Adrenal gland (tissue), 12 donors: ENCODE measurements around the gene RNF151. TPM values are rescaled to one million over a fixed set of nuclear protein-coding genes. Genes with fewer than 3 reads are reported as not detected.

Experiments used
- DNase-seq, 7 donors: peaks; one replicate each; pipeline ENCODE4 v3.0.0-alpha.2; 2019 to 2020
- H3K27ac ChIP-seq, 5 donors: fragments of 200-600 bp; sonication (generic) in 4 of 5; 1 replicate in 3 of 5; 2 replicates in 2 of 5; pipeline versions ENCODE4 v1.5.1 to v1.8.0; 2016 to 2020; ENCODE audit warnings: mild to moderate bottlenecking in 1 of 5
- H3K27me3 ChIP-seq: fragments of 200-600 bp; 2 replicates; pipeline ENCODE4 v1.8.0; 2021
- H3K36me3 ChIP-seq, 2 donors: fragments of 200-600 bp; replicated peaks in 1 of 2; 1 replicate in 1 of 2; 2 replicates in 1 of 2; pipeline versions ENCODE4 v1.5.1 to v1.8.0; 2018 to 2022
- H3K4me1 ChIP-seq, 2 donors: fragments of 200-600 bp; replicated peaks in 1 of 2; 1 replicate in 1 of 2; 2 replicates in 1 of 2; pipeline versions ENCODE4 v1.5.1 to v1.8.0; 2018 to 2021
- H3K4me3 ChIP-seq, 4 donors: fragments of 200-600 bp; sonication (generic) in 3 of 4; one replicate each; pipeline ENCODE4 v1.5.1; 2016 to 2018
- H3K9me3 ChIP-seq, 3 donors: fragments of 200-600 bp; sonication (generic) in 1 of 3; replicated peaks in 1 of 3; 1 replicate in 2 of 3; 2 replicates in 1 of 3; pipeline versions ENCODE4 v1.5.1 to v1.8.0; 2016 to 2021
- POLR2A ChIP-seq, 2 donors: fragments of 450-650 bp; IDR thresholded peaks; one replicate each; pipeline ENCODE4 v1.6.1; 2017; ENCODE audit warnings: antibody characterized with exemption in 2 of 2, mild to moderate bottlenecking in 2 of 2, moderate library complexity in 1 of 2
- WGBS, 4 donors: extraction: QIAGEN DNeasy Blood & Tissue Kit in 2 of 4; methylation state at CpG; one replicate each; pipeline versions ENCODE4 v1.1.5 to v1.1.7; 2013 to 2017; 5-methylcytosine and 5-hydroxymethylcytosine counted together
- intact Hi-C, 2 donors: fragments of 100-400 bp; cut with DNase I; formaldehyde crosslinking; loops; one replicate each; pipeline versions ENCODE4 v1.14.1 to v1.15.0; 2022 to 2023
- polyA plus RNA-seq, 3 donors: library from polyadenylated mRNA; stranded (reverse); fragments of 200-250 nt in 2 of 3; fragments of 350-450 nt in 1 of 3; fragmentation: Illumina TruSeq in 1 of 3; extraction: RNeasy Lipid Tissue Mini Kit (QIAGEN cat#74804) in 1 of 3; gene quantifications; one replicate each; pipeline ENCODE4 v1.2.3, GENCODE V29; 2013 to 2014
- total RNA-seq, 9 donors: library from RNA; depleted of rRNA in 4 of 9; stranded (reverse); fragments of >200 nt in 4 of 9; fragments of 120-200 nt in 1 of 9; fragmentation: NEBNext Ultra II Directional in 1 of 9; extraction: Animal tissue kit (Norgen Biotek cat#: 25700) in 1 of 9; gene quantifications; one replicate each; pipeline versions ENCODE4 v1.1.0 to v1.2.4, GENCODE V29; 2013 to 2023
- TF ChIP-seq, protein P1 (sequence below), 6 experiments: fragments of 450-650 bp in 4 of 6; fragments of 200-600 bp in 2 of 6; sonication (generic) in 1 of 6; IDR thresholded peaks; 1 replicate in 5 of 6; 2 replicates in 1 of 6; pipeline versions ENCODE4 v1.5.1 to v1.8.0; 2016 to 2021; ENCODE audit warnings: antibody characterized with exemption in 6 of 6, mild to moderate bottlenecking in 2 of 6, moderate library complexity in 1 of 6
- donor health status: healthy with polysubstance abuse.
- donor health status: Bipolar disorder and iron deficiency.
- donor health status: DM: yes; HTN: yes; CAD: no.
- donor health status: DM: no; HTN: no; CAD: no.
- donor health status: DM: no; HTN: no; CAD: no.
- donor health status: DM: yes; HTN: yes; CAD: no.

RNF151 gene
- total and polyA plus RNA-seq, 12 donors = 0.20 to 0.64 (median 0.47) TPM; not detected in 9

DNA sequence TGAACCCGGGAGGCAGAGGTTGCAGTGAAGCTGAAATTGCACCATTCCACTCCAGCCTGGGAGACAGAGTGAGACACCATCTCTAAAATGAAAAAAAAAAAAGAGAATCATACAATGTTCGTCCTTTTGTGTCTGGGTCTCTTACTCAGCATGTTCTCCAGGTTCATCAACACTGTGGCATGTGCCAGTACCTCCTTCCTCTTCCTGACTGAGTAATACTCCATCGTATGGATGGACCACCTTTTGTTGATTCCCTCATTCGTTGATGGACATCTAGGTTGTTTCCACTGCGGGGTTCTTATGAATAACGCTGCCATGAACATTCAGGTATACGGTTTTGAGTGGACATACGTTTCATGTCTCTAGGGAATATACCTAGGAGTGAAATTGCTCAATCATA is 44.3 kb upstream of the RNF151 start:
- Histone ChIP-seq H3K4me3 (no peak overlapping the region), H3K9me3 (no peaks in the 10 kb centered on the region), H3K27me3 (peaks cover 51% of the 10 kb centered on the region), H3K36me3 (no peaks in the 10 kb centered on the region), H3K4me1 (peaks cover 0 to 8% of the 10 kb centered on the region in 2 donors), H3K27ac (no peak overlapping the region)
- intact Hi-C loops = no loop called here
- no peak for TF ChIP-seq POLR2A (IDR thresholded peaks at IDR 0.05)
- TF ChIP-seq, protein P1, sequence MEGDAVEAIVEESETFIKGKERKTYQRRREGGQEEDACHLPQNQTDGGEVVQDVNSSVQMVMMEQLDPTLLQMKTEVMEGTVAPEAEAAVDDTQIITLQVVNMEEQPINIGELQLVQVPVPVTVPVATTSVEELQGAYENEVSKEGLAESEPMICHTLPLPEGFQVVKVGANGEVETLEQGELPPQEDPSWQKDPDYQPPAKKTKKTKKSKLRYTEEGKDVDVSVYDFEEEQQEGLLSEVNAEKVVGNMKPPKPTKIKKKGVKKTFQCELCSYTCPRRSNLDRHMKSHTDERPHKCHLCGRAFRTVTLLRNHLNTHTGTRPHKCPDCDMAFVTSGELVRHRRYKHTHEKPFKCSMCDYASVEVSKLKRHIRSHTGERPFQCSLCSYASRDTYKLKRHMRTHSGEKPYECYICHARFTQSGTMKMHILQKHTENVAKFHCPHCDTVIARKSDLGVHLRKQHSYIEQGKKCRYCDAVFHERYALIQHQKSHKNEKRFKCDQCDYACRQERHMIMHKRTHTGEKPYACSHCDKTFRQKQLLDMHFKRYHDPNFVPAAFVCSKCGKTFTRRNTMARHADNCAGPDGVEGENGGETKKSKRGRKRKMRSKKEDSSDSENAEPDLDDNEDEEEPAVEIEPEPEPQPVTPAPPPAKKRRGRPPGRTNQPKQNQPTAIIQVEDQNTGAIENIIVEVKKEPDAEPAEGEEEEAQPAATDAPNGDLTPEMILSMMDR (IDR thresholded peaks at IDR 0.05) = no peak
- no peak for DNase-seq
- WGBS, 4 donors = 66 to 81% (median 76%) methylated on average over 8 of the region's 8 CpGs

DNA sequence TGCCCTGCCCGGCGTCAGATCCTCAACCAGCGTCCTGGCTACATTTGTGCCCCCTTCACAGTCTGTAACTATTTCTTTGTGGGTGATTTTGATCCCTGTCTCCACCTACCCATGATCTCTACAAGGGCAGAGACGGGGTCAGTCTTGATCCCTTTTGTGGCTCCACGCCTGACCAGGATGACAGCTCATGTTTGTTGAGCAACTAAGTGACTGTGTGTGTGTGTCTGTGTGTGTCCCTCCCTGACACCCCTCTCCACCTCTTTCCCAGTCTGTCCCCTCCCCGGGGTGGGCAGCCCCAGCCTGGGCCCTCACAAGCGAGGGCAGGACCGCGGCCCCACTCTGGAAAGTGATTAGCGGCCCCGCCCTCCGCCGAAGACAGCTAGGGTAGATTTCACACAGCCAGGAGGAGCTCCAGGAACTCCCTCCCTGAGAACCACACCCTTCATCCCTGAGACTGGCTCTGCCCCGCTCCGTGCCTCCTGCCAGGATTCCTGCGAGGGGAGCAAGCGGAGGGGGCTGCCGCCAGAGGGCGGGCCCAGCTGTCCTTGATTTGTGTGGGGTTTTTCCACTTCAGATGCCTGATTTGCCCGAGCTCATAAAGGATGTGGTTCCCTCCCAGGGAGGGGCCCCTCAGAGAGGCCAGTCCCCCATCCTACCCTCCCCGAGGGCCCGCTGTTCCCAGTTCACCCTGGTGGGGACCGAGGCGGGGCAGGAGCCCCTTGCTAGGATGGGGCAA is 43.2 kb upstream of the RNF151 start:
- 16 to 44% (median 26%) methylated on average over 12 to 24 of the region's 24 CpGs for WGBS, 4 donors
- no peak for TF ChIP-seq POLR2A (IDR thresholded peaks at IDR 0.05)
- TF ChIP-seq, protein P1 (IDR thresholded peaks at IDR 0.05) = peak in 2 of 6 experiments; percentile 13 to 18
- intact Hi-C loops = no loop called here
- Histone ChIP-seq H3K4me1 (peaks cover 0 to 8% of the 10 kb centered on the region in 2 donors), H3K9me3 (no peaks in the 10 kb centered on the region), H3K4me3 (no peak overlapping the region), H3K36me3 (no peaks in the 10 kb centered on the region), H3K27ac (no peak overlapping the region), H3K27me3 (peaks cover 43% of the 10 kb centered on the region)
- DNase-seq = peak in 3 of 7 donors; percentile 32 to 54 (median 36)

DNA sequence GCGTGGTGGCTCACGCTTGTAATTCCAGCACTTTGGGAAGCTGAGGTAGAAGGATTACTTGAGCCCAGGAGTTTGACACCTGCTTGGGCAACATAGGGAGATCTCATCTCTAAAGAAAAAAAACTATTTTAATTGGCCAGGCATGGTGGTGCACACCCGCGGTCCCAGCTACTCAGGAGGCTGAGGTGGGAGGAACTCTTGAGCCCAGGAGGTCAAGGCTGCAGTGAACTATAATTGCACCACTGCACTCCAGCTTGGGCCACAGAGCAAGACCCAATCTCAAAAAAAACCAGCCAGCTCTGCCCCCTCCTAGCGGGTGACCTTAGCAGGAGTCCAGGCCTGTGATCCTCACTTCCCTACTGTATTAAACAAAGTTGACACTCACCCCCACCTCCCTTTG is 42.6 kb upstream of the RNF151 start:
- peaks cover 37% of the 10 kb centered on the region for H3K27me3 ChIP-seq
- 54 to 63% (median 61%) methylated on average over 4 to 5 of the region's 5 CpGs for WGBS, 4 donors

DNA sequence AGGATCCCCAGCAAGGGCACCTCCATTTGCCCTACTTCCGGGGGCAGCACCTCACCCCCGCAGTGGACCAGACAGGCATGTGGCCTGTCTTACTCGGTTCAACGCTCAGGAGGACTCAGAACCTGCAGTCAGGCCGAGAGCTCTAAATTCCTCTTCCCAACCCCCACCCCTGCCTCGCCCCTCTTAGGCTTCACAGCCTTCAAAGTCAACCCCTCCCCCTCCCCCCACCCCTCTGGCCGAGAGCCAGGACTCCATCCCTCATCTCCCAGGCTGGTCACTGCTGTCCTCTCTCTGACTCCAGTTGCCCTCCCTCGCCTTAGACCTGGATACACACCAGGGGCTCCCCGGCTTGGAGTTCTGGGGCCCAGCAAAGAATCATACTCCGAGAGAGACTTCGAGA is 40.4 kb upstream of the RNF151 start:
- 57 to 76% (median 62%) methylated on average over 8 to 11 of the region's 11 CpGs for WGBS, 4 donors
- no peaks in the 10 kb centered on the region for H3K36me3 ChIP-seq
- intact Hi-C loops = no loop called here
- no peak overlapping the region for H3K27ac ChIP-seq
- no peak for DNase-seq
- H3K4me3 ChIP-seq = no peak overlapping the region
- TF ChIP-seq POLR2A (IDR thresholded peaks at IDR 0.05) = no peak
- TF ChIP-seq, protein P1 (IDR thresholded peaks at IDR 0.05) = no peak
- no peaks in the 10 kb centered on the region for H3K9me3 ChIP-seq
- H3K27me3 ChIP-seq = peaks cover 20% of the 10 kb centered on the region
- H3K4me1 ChIP-seq = peaks cover 6 to 15% of the 10 kb centered on the region in 2 donors

More for the DNA sequence above, 42.6 kb upstream of the RNF151 start:
- Histone ChIP-seq H3K4me1 (peaks cover 3 to 9% of the 10 kb centered on the region in 2 donors), H3K27ac (no peak overlapping the region), H3K4me3 (no peak overlapping the region), H3K9me3 (no peaks in the 10 kb centered on the region), H3K36me3 (no peaks in the 10 kb centered on the region)
- intact Hi-C loops = no loop called here
- DNase-seq = no peak
- TF ChIP-seq POLR2A (IDR thresholded peaks at IDR 0.05) = no peak
- TF ChIP-seq, protein P1 (IDR thresholded peaks at IDR 0.05) = no peak
